ENCODE results near the gene ZC3HAV1L. TPM values are rescaled to one million over a fixed set of nuclear protein-coding genes. Genes with fewer than 3 reads are reported as not detected.
"Not testable (repeated sequence)": the region's sequence is repeated elsewhere in the genome, so short reads cannot be mapped to it uniquely, and the experiment has no call there.

The ZC3HAV1L gene
- total RNA-seq, 1 donor from 2014 or later, result 29.1 TPM

DNA sequence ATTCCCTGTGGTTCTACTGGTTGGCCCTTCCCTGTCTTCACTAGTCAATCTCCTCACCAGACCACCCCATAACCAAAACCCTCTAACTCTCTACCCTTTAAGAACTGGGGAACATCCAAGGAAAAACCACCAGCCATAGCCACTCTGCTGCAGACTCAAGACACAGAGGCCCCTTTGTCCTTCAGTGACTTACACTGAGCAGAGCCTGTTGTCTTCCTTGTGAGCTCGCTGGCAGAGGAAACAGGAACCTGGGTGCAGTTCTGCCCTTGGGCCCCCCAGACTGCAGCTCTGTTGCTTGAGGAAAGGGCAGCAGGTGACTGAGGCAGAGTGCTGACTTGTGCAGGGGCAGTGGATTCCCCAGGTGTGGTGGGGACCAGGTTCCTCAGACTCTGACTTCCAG is 43.1 kb upstream of the ZC3HAV1L start:
- intact Hi-C loops (cut with DNase I), result no loop called here
- no peaks in the 10 kb centered on the region for H3K9me3 ChIP-seq
- H3K4me3 ChIP-seq, result no peak overlapping the region
- no peak overlapping the region for H3K27ac ChIP-seq
- no peaks in the 10 kb centered on the region for H3K27me3 ChIP-seq
- TF ChIP-seq, protein P1, sequence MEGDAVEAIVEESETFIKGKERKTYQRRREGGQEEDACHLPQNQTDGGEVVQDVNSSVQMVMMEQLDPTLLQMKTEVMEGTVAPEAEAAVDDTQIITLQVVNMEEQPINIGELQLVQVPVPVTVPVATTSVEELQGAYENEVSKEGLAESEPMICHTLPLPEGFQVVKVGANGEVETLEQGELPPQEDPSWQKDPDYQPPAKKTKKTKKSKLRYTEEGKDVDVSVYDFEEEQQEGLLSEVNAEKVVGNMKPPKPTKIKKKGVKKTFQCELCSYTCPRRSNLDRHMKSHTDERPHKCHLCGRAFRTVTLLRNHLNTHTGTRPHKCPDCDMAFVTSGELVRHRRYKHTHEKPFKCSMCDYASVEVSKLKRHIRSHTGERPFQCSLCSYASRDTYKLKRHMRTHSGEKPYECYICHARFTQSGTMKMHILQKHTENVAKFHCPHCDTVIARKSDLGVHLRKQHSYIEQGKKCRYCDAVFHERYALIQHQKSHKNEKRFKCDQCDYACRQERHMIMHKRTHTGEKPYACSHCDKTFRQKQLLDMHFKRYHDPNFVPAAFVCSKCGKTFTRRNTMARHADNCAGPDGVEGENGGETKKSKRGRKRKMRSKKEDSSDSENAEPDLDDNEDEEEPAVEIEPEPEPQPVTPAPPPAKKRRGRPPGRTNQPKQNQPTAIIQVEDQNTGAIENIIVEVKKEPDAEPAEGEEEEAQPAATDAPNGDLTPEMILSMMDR (IDR thresholded peaks at IDR 0.05), result no peak
- no peak for DNase-seq (ENCODE audit: low spot score in 2 of 2)
- peaks cover 67 to 79% of the 10 kb centered on the region in 2 donors for H3K36me3 ChIP-seq
- no peaks in the 10 kb centered on the region for H3K4me1 ChIP-seq

DNA sequence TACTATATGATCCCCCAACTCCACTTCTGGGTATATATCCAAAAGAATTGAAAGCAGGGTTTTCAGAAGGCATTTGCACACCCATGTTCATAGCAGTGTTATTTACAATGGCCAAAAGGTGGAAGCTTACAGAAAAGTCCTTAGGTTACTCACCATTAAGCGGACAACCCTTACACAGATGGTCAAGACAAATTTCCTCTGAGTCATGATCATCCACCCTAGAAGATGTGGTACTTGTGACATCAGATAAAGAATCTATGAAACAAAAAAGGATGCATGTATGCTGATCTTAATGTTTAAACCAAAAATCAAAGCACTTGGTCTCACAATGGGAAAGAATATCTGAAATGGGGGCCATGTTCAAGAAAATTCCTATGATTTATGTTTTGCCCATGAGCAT is 42.6 kb upstream of the ZC3HAV1L start:
- Histone ChIP-seq H3K27me3 (no peaks in the 10 kb centered on the region), H3K27ac (no peak overlapping the region), H3K9me3 (no peaks in the 10 kb centered on the region), H3K36me3 (peaks cover 68 to 79% of the 10 kb centered on the region in 2 donors), H3K4me1 (no peaks in the 10 kb centered on the region), H3K4me3 (no peak overlapping the region)
- no peak for DNase-seq (ENCODE audit: low spot score in 2 of 2)
- intact Hi-C loops (cut with DNase I), result no loop called here
- TF ChIP-seq, protein P1 (IDR thresholded peaks at IDR 0.05), result no peak

DNA sequence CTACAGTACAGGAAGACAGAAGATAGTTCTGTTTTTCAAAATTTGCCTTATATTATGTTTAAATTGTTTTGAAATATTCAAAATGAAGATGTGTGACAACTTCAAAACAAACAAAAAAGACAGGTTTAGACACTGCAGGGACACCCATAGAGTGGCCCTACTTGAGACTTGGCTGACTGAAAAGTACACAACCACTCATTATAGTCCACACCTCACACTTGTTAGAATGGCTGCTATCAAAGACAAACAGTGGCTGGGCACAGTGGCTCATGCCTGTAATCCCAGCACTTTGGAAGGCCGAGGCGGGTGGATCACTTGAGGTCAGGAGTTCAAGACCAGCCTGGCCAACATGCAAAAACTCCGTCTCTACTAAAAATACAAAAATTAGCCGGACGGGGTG is 41.9 kb upstream of the ZC3HAV1L start:
- H3K27me3 ChIP-seq; DNase-seq (ENCODE audit: low spot score in 2 of 2); H3K4me3 ChIP-seq; H3K9me3 ChIP-seq; intact Hi-C loops (cut with DNase I); H3K27ac ChIP-seq; H3K4me1 ChIP-seq: not testable (repeated sequence)
- peaks cover 68 to 80% of the 10 kb centered on the region in 2 donors for H3K36me3 ChIP-seq

DNA sequence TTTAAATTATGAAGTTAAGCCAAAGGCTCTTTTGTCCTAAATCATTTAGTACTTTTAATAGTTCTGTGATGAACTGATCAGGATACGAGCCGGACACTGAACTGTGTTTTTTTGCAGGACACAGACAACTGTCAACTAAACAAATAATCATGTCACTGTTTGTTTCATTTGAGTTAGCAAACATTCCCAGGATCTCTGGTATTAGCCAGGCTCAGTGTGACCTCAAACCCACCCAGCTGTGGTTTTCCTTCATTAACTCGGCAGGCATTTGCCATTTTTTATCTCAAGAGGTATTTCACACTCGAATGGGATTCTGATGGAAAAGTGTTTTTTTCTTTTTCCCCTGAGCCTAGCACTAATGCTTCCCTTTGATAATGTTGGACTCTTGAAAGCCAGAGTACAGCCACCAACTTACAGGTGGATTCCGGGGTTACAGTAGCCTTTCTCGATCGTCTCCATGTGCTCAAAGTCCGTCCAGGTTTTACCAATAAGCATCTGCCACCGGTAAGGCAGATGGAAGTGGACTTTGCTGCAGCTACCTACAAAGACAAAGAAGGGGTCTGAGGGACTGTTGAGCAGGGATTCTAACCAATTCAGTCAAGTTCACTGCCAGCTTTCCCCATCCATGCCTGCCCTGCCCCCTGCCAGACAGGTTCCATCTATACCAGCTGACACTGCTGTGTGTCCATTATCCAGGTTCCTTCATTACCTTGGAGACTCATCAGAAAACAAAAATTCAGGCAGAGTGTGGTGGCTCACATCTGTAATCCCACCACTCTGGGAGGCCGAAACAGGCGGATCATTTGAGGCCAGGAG is 40.2 kb upstream of the ZC3HAV1L start:
- intact Hi-C loops (cut with DNase I), result loop anchor here (2.0 kb wide), 1 partner anchor 59 kb away; no protein-coding TSS in a partner anchor
- H3K36me3 ChIP-seq, result peaks cover 80 to 82% of the 10 kb centered on the region in 2 donors
- no peaks in the 10 kb centered on the region for H3K9me3 ChIP-seq
- no peak overlapping the region for H3K27ac ChIP-seq
- no peak overlapping the region for H3K4me3 ChIP-seq
- TF ChIP-seq, protein P1 (IDR thresholded peaks at IDR 0.05), result no peak
- H3K4me1 ChIP-seq, result no peaks in the 10 kb centered on the region
- no peak for DNase-seq (ENCODE audit: low spot score in 2 of 2)
- H3K27me3 ChIP-seq, result no peaks in the 10 kb centered on the region

DNA sequence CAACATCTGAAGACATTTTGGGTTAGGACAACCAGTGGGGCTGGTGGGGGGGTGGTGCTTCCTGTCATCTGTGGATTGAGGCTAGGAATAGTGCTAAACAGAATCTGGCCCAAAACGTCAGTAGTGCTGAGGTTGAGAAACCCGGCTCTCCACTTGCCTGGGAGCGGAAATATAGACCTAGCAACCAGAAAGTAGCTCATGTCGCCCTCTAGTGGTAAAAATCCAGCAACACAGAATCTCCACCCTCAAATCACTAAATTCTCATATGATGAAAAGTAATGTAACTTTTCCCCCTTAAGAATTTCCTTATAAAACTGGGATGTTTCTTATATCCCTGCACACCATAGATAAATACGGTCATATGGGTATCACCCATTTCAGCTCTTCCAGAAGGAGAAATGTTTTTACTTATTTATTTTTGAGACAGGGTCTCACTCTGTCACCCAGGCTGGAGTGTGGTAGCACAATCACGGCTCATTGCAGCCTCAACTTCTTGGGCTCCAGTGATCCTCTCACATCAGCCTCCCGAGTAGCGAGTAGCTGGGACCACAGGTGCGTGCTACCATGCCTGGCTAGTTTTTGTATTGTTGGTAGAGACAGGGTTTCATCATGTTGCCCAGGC is 39.3 kb upstream of the ZC3HAV1L start:
- DNase-seq (ENCODE audit: low spot score in 2 of 2), result peak; percentile 29 to 89
- no peak overlapping the region for H3K4me3 ChIP-seq
- peaks cover 73 to 78% of the 10 kb centered on the region in 2 donors for H3K36me3 ChIP-seq
- intact Hi-C loops (cut with DNase I), result loop anchor here (2.0 kb wide), 1 partner anchor 58 kb away; no protein-coding TSS in a partner anchor
- H3K27me3 ChIP-seq, result no peaks in the 10 kb centered on the region
- H3K4me1 ChIP-seq, result no peaks in the 10 kb centered on the region
- no peaks in the 10 kb centered on the region for H3K9me3 ChIP-seq
- TF ChIP-seq, protein P1 (IDR thresholded peaks at IDR 0.05), result peak; percentile 77 to 84 (median 84)
- peak overlapping the region; percentile 28 to 40 for H3K27ac ChIP-seq

DNA sequence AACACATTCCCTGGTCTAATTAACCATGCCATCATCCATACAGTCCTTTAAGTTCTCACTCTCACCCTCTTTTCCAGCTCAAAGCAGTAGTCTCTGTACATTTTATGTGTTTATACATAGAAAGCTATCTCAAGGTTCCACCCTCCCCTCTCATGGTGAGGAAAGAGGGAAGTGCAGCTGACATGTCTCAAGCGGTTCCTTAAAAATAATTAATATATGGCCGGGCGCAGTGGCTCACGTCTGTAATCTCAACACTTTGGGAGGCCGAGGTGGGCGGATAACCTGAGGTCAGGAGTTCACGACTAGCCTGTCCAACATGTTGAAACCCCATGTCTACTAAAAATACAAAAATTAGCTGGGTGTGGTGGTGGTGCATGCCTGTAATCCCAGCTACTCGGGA is 37.0 kb upstream of the ZC3HAV1L start:
- Histone ChIP-seq H3K4me3 (no peak overlapping the region), H3K36me3 (peaks cover 61 to 77% of the 10 kb centered on the region in 2 donors), H3K4me1 (no peaks in the 10 kb centered on the region), H3K27ac (no peak overlapping the region), H3K9me3 (no peaks in the 10 kb centered on the region), H3K27me3 (no peaks in the 10 kb centered on the region)
- no peak for DNase-seq (ENCODE audit: low spot score in 2 of 2)
- intact Hi-C loops (cut with DNase I), result no loop called here
- TF ChIP-seq, protein P1 (IDR thresholded peaks at IDR 0.05), result no peak
